Effector memory CD8-positive, alpha-beta T cell (primary cell): ENCODE results near the gene ICE1.

Source experiments
- ATAC-seq: fragments of 150-1000 bp; cut with Tn5 transposase; replicated peaks from 2 replicates; pipeline ENCODE4 v1.10.0; 2021; ENCODE audit warnings: mild to moderate bottlenecking, moderate library complexity
- DNase-seq, 3 experiments: peaks; one replicate each; pipeline ENCODE4 v3.0.0; 2021
- H3K27ac Mint-ChIP-seq, 2 donors: one replicate each; pipeline ENCODE4 v1.8.0; 2022; ENCODE audit warnings: mild to moderate bottlenecking in 2 of 2, mixed read lengths in 2 of 2, moderate library complexity in 2 of 2
- H3K27me3 Mint-ChIP-seq, 2 donors: one replicate each; pipeline ENCODE4 v1.8.0; 2022; ENCODE audit warnings: mixed read lengths in 2 of 2
- H3K36me3 Mint-ChIP-seq: one replicate; pipeline ENCODE4 v1.8.0; 2022; ENCODE audit warnings: mild to moderate bottlenecking, moderate library complexity, mixed read lengths; ENCODE audit not compliant: insufficient read depth
- H3K4me1 Mint-ChIP-seq, 2 donors: one replicate each; pipeline ENCODE4 v1.8.0; 2022; ENCODE audit warnings: low read depth in 2 of 2, mixed read lengths in 2 of 2
- H3K4me3 Mint-ChIP-seq, 2 donors: one replicate each; pipeline ENCODE4 v1.8.0; 2022; ENCODE audit warnings: mild to moderate bottlenecking in 2 of 2, mixed read lengths in 2 of 2, moderate library complexity in 2 of 2
- H3K9me3 Mint-ChIP-seq, 2 donors: one replicate each; pipeline ENCODE4 v1.8.0; 2022; ENCODE audit warnings: mixed read lengths in 2 of 2

The ICE1 gene

GRCh38 chr5:5532306-5533076, 110.0 kb downstream of the ICE1 start:
- Mint-ChIP-seq H3K9me3 (no peaks in the 10 kb centered on the region), H3K4me1 (peaks cover 0 to 2% of the 10 kb centered on the region in 2 donors), H3K27me3 (peaks cover 66 to 73% of the 10 kb centered on the region in 2 donors), H3K36me3 (no peaks in the 10 kb centered on the region), H3K27ac (no peak overlapping the region), H3K4me3 (no peak overlapping the region)
- DNase-seq (no peak), ATAC-seq (no peak)

GRCh38 chr5:5533927-5534326, 111.5 kb downstream of the ICE1 start:
- Mint-ChIP-seq H3K27me3 (peaks cover 64 to 83% of the 10 kb centered on the region in 2 donors), H3K4me3 (no peak overlapping the region), H3K27ac (no peak overlapping the region), H3K36me3 (no peaks in the 10 kb centered on the region), H3K4me1 (peaks cover 0 to 2% of the 10 kb centered on the region in 2 donors), H3K9me3 (no peaks in the 10 kb centered on the region)
- no peak for ATAC-seq
- no peak for DNase-seq

GRCh38 chr5:5534333-5534732, 111.9 kb downstream of the ICE1 start:
- peak; percentile 21 for ATAC-seq
- peaks cover 61 to 83% of the 10 kb centered on the region in 2 donors for H3K27me3 Mint-ChIP-seq
- no peak overlapping the region for H3K4me3 Mint-ChIP-seq
- H3K4me1 Mint-ChIP-seq = peaks cover 0 to 2% of the 10 kb centered on the region in 2 donors
- no peaks in the 10 kb centered on the region for H3K36me3 Mint-ChIP-seq
- H3K9me3 Mint-ChIP-seq = no peaks in the 10 kb centered on the region
- no peak for DNase-seq
- H3K27ac Mint-ChIP-seq = no peak overlapping the region

GRCh38 chr5:5536871-5537270, 114.4 kb downstream of the ICE1 start:
- Mint-ChIP-seq H3K4me3 (no peak overlapping the region), H3K4me1 (peaks cover 0 to 2% of the 10 kb centered on the region in 2 donors), H3K36me3 (no peaks in the 10 kb centered on the region), H3K27me3 (peaks cover 42 to 63% of the 10 kb centered on the region in 2 donors), H3K27ac (no peak overlapping the region), H3K9me3 (no peaks in the 10 kb centered on the region)
- ATAC-seq (no peak), DNase-seq (no peak)

- Mint-ChIP-seq H3K36me3 (no peaks in the 10 kb centered on the region), H3K9me3 (no peaks in the 10 kb centered on the region), H3K4me3 (no peak overlapping the region), H3K27me3 (peaks cover 37 to 57% of the 10 kb centered on the region in 2 donors), H3K4me1 (peaks cover 0 to 2% of the 10 kb centered on the region in 2 donors), H3K27ac (no peak overlapping the region)
- no peak for ATAC-seq
- DNase-seq = no peak
These were observed 114.9 kb downstream of the ICE1 start for GRCh38 chr5:5537426-5537825.

GRCh38 chr5:5539590-5539989, 117.1 kb downstream of the ICE1 start:
- ATAC-seq (no peak), DNase-seq (no peak)
- no peaks in the 10 kb centered on the region for H3K9me3 Mint-ChIP-seq
- H3K27ac Mint-ChIP-seq = no peak overlapping the region
- H3K4me1 Mint-ChIP-seq = peaks cover 0 to 2% of the 10 kb centered on the region in 2 donors
- H3K27me3 Mint-ChIP-seq = peaks cover 22 to 37% of the 10 kb centered on the region in 2 donors
- no peaks in the 10 kb centered on the region for H3K36me3 Mint-ChIP-seq
- no peak overlapping the region for H3K4me3 Mint-ChIP-seq
